ENCODE measurements around the gene PYGB. TPM values are rescaled to one million over a fixed set of nuclear protein-coding genes. Genes with fewer than 3 reads are reported as not detected.

Gene PYGB
- total RNA-seq, 2 donors from 2014 or later, result 231 to 261 TPM

- Histone ChIP-seq H3K27ac (peak overlapping the region; percentile 73 to 80), H3K4me3 (no peak overlapping the region), H3K4me1 (replicated peaks) (peaks cover 17% of the 10 kb centered on the region), H3K36me3 (peaks cover 9 to 19% of the 10 kb centered on the region in 2 donors), H3K27me3 (replicated peaks; ENCODE audit: insufficient read depth) (no peaks in the 10 kb centered on the region), H3K9me3 (no peaks in the 10 kb centered on the region)
- peak; percentile 98 for DNase-seq (ENCODE audit: low spot score)
- TF ChIP-seq, protein P1, sequence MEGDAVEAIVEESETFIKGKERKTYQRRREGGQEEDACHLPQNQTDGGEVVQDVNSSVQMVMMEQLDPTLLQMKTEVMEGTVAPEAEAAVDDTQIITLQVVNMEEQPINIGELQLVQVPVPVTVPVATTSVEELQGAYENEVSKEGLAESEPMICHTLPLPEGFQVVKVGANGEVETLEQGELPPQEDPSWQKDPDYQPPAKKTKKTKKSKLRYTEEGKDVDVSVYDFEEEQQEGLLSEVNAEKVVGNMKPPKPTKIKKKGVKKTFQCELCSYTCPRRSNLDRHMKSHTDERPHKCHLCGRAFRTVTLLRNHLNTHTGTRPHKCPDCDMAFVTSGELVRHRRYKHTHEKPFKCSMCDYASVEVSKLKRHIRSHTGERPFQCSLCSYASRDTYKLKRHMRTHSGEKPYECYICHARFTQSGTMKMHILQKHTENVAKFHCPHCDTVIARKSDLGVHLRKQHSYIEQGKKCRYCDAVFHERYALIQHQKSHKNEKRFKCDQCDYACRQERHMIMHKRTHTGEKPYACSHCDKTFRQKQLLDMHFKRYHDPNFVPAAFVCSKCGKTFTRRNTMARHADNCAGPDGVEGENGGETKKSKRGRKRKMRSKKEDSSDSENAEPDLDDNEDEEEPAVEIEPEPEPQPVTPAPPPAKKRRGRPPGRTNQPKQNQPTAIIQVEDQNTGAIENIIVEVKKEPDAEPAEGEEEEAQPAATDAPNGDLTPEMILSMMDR (IDR thresholded peaks at IDR 0.05), result no peak
- TF ChIP-seq POLR2A (IDR thresholded peaks at IDR 0.05) (no peak), POLR2AphosphoS5 (IDR thresholded peaks at IDR 0.05) (peak; percentile 95)
- intact Hi-C loops (cut with DNase I), result no loop called here
- 34% methylated on average over 15 of the region's 15 CpGs for WGBS
Observed at GRCh38 chr20:25280051-25280573, 32.2 kb downstream of the PYGB start.

GRCh38 chr20:25280574-25281535, 33.0 kb downstream of the PYGB start:
- intact Hi-C loops (cut with DNase I), result no loop called here
- WGBS, result 86% methylated on average over 33 of the region's 33 CpGs

DNA sequence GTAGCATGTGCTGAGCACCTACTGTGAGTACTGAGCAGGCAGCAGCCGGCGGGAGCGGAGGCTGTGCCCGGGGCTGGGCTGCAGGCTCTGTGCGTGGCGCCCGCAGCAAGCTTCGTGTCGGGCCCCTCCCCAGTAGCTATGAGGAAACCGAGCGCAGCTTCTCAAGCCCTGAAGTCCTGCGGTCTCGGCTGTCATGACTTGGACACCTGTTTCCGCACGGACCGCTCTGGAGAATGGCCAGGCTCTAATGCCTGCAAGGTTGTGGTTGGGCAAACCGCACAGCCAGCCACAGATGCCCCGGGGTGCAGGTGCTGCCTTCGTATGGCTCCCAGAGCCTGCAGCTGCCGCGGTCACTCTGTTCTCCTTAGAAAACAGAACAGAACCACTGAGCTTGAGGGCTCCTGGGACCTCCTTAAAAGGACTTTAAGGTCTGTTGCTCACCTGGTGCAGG, 33.7 kb downstream of the PYGB start:
- Histone ChIP-seq H3K27me3 (replicated peaks; ENCODE audit: insufficient read depth) (no peaks in the 10 kb centered on the region), H3K4me1 (replicated peaks) (peaks cover 17% of the 10 kb centered on the region), H3K36me3 (peaks cover 12 to 33% of the 10 kb centered on the region in 2 donors), H3K27ac (no peak overlapping the region), H3K9me3 (no peaks in the 10 kb centered on the region), H3K4me3 (no peak overlapping the region)
- 76% methylated on average over 21 of the region's 21 CpGs for WGBS
- TF ChIP-seq, protein P1 (IDR thresholded peaks at IDR 0.05), result no peak
- no peak for TF ChIP-seq POLR2AphosphoS5 (IDR thresholded peaks at IDR 0.05)
- TF ChIP-seq POLR2A (IDR thresholded peaks at IDR 0.05), result no peak
- no peak for DNase-seq (ENCODE audit: low spot score)
- intact Hi-C loops (cut with DNase I), result no loop called here

More at GRCh38 chr20:25280574-25281535, 33.0 kb downstream of the PYGB start:
- peaks cover 12 to 26% of the 10 kb centered on the region in 2 donors for H3K36me3 ChIP-seq
- TF ChIP-seq, protein P1 (IDR thresholded peaks at IDR 0.05), result no peak
- no peak for TF ChIP-seq POLR2AphosphoS5 (IDR thresholded peaks at IDR 0.05)
- no peak for TF ChIP-seq POLR2A (IDR thresholded peaks at IDR 0.05)
- peak overlapping the region; percentile 73 to 80 for H3K27ac ChIP-seq
- H3K4me1 ChIP-seq (replicated peaks), result peaks cover 17% of the 10 kb centered on the region
- H3K4me3 ChIP-seq, result no peak overlapping the region
- no peaks in the 10 kb centered on the region for H3K9me3 ChIP-seq
- no peaks in the 10 kb centered on the region for H3K27me3 ChIP-seq (replicated peaks; ENCODE audit: insufficient read depth)
- no peak for DNase-seq (ENCODE audit: low spot score)

DNA sequence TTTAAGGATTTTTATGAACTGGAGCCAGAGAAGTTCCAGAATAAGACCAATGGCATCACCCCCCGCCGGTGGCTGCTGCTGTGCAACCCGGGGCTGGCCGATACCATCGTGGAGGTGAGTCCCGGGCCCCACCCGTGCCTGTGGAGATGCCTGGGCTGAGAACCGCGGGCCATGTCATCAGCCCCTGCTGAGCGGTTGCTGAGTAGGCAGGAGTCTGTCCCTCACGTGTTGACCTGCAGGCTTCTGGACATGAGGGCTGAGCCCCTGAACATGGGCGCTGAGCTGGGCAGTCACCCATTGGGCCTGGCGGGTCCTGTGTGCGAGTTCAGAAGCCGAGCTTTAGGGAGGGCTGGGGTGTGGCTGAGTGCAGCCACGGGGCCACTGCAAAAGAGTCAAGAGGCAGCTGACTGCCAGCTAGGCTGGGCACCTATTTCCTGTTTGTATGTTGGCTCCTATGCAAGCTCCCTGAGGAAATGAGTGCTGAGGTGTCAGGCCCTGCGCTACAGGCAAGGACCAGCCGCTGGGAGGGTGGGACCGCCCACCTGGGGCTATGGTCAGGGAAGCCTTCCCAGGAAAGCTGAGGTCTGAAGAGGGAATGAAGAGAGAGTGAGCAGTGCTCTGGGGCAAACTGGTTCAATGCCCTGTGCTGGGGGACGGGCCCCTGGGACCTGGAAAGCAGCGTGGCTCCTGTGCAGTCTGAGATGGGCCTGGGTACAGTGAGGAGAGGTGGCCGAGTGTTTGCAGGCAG, 34.3 kb downstream of the PYGB start:
- TF ChIP-seq, protein P1 (IDR thresholded peaks at IDR 0.05), result no peak
- TF ChIP-seq POLR2A (IDR thresholded peaks at IDR 0.05) (no peak), POLR2AphosphoS5 (IDR thresholded peaks at IDR 0.05) (no peak)
- whole genome bisulfite sequencing, result 83% methylated on average over 21 of the region's 22 CpGs
- H3K27ac ChIP-seq, result peak overlapping the region in 1 of 2 donors; percentile 15
- no peak overlapping the region for H3K4me3 ChIP-seq
- H3K9me3 ChIP-seq, result no peaks in the 10 kb centered on the region
- intact Hi-C loops (cut with DNase I), result no loop called here
- peaks cover 17% of the 10 kb centered on the region for H3K4me1 ChIP-seq (replicated peaks)
- no peaks in the 10 kb centered on the region for H3K27me3 ChIP-seq (replicated peaks; ENCODE audit: insufficient read depth)
- peaks cover 12 to 38% of the 10 kb centered on the region in 2 donors for H3K36me3 ChIP-seq
- no peak for DNase-seq (ENCODE audit: low spot score)

All from prostate gland (tissue), 2 donors.